SKM-1 (cell line): ENCODE measurements around the gene MEIOB.

Experiments
- DNase-seq: peaks from one replicate; lab custom pipeline; 2025; ENCODE audit not compliant: unreplicated experiment; lab: John Stamatoyannopoulos, UW

Gene MEIOB

DNA sequence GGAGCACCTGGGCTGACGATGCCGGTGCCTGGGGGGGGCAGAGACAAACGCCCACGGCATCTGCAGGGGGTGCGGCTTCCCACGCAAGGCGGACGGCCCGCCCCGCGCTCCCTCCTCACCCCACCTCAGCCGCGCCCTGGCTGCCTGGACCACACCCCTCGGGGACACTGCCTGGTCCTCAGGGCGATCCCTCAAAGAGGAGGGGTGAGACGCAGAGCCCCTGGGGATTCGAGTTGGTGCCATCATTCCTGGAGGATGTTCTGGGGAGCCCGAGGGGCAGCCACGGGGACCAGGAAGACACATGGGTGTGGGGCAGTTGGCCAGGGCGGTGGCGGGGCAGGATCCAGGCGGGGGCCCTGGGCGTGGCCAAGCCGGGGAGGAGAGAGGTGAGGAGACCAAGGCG, 82.3 kb downstream of the MEIOB start:
- DNase-seq = no peak

DNA sequence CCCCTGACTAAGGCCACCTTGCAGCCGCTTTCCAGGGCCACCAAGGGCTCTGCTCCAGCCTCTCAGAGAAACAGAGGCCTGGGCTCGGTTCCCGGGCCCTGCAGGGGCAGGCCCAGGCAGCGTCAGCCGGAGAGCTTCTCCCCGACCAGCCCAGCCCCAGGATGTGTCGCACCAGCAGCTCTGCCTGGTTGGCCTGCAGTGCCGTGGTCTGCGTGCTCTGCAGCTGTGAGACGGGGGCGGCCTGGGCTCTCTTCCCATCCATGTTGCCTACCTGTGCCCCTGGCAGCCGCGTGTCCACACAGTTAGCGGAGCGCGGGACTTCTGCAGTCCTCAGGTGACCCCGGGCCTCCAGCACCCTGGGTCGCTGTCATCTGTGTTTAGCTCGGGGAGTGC, 83.3 kb downstream of the MEIOB start:
- no peak for DNase-seq

DNA sequence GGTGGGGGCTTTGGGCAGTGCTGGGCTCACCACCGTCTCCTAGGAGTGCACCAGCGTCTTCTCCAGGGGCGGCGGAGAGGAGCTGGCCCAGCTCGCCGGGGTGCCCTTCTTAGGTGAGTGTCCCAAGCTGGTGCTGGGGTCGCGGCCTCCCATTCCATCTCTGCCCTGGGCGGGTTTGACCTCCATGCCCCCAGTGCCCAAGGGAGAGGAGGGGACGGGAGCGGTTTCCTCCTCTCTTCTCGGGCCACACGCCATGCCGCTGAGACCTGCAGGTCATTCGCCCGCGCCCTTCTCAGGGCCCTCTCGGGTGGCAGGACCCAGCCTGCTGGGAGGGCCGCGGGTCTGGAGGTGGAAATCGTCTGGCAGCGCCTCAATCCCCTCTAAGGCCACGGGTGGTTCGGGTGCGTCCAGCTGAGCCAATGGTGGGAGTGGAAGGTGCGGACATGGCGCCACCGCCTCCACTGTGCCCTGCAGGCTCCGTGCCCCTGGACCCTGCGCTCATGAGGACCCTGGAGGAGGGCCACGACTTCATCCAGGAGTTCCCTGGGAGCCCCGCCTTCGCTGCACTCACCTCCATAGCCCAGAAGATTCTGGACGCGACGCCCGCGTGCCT, 83.8 kb downstream of the MEIOB start:
- DNase-seq = no peak

- DNase-seq = no peak
Observed at GRCh38 chr16:1787322-1788094, 84.5 kb downstream of the MEIOB start.

DNA sequence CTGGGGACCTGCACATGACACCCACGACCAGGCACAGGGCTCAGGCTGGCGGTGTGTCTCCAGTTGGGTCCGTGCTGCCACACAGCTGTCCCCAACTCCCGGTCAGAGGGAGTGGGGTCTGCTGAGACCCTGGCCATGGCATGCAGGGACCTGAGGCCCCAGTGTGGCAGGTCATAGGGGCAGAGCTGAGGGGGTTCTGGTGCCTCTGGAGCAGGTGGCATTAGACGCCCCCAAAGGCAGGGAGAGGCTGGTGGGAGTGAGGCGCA, 85.0 kb downstream of the MEIOB start:
- DNase-seq = no peak

GRCh38 chr16:1786242-1787055, 85.5 kb downstream of the MEIOB start:
- DNase-seq = no peak

GRCh38 chr16:1785846-1786170, 86.2 kb downstream of the MEIOB start:
- no peak for DNase-seq

- no peak for DNase-seq
Observed at GRCh38 chr16:1784977-1785845, 86.8 kb downstream of the MEIOB start.
